HG03457 (cell line): Measurements from ENCODE around the gene CYTH1.

Source experiments
- ATAC-seq: cut with Tn5 transposase; IDR thresholded peaks from one replicate; pipeline ENCODE4 v1.9.1; 2021; ENCODE audit warnings: moderate number of reproducible peaks; ENCODE audit not compliant: unreplicated experiment

The CYTH1 gene

GRCh38 chr17:78781893-78782304 is at the start of gene CYTH1:
CYTH1 (minus strand) TSS chr17:78782273; CDS start chr17:78782223, 50 bp downstream.
- ATAC-seq: no peak

- ATAC-seq: no peak
These were observed 47.4 kb upstream of the CYTH1 start for GRCh38 chr17:78829477-78829876.

GRCh38 chr17:78828470-78829185 is 46.6 kb upstream of the CYTH1 start:
- no peak for ATAC-seq

- ATAC-seq: no peak
These were observed 44.9 kb upstream of the CYTH1 start for GRCh38 chr17:78826836-78827509.

GRCh38 chr17:78826421-78826820 is 44.3 kb upstream of the CYTH1 start:
- ATAC-seq: no peak

GRCh38 chr17:78825696-78826095 is 43.6 kb upstream of the CYTH1 start:
- no peak for ATAC-seq

- no peak for ATAC-seq
These were observed 42.2 kb upstream of the CYTH1 start for GRCh38 chr17:78824240-78824639.

GRCh38 chr17:78823282-78824046 is 41.4 kb upstream of the CYTH1 start:
- ATAC-seq: no peak

- no peak for ATAC-seq
These were observed 40.5 kb upstream of the CYTH1 start for GRCh38 chr17:78822552-78822951.

GRCh38 chr17:78821961-78822360 is 39.9 kb upstream of the CYTH1 start:
- no peak for ATAC-seq

- no peak for ATAC-seq
These were observed 38.8 kb upstream of the CYTH1 start for GRCh38 chr17:78820841-78821240.

- ATAC-seq: no peak
These were observed 38.0 kb upstream of the CYTH1 start for GRCh38 chr17:78819806-78820792.

GRCh38 chr17:78819402-78819801 is 37.3 kb upstream of the CYTH1 start:
- no peak for ATAC-seq

- no peak for ATAC-seq
These were observed 36.9 kb upstream of the CYTH1 start for GRCh38 chr17:78818932-78819331.

GRCh38 chr17:78818152-78818846 is 36.2 kb upstream of the CYTH1 start:
- ATAC-seq: no peak

- no peak for ATAC-seq
These were observed 35.0 kb upstream of the CYTH1 start for GRCh38 chr17:78817123-78817522.

GRCh38 chr17:78815696-78816095 is 33.6 kb upstream of the CYTH1 start:
- ATAC-seq: no peak

GRCh38 chr17:78812855-78813254 is 30.8 kb upstream of the CYTH1 start:
- no peak for ATAC-seq

GRCh38 chr17:78808163-78808562 is 26.1 kb upstream of the CYTH1 start:
- no peak for ATAC-seq

GRCh38 chr17:78806451-78806850 is 24.4 kb upstream of the CYTH1 start:
- ATAC-seq: no peak
